DND-41 (cell line): Measurements from ENCODE around the gene PDXK.
A peak's percentile ranks its signal among the peaks of the same experiment; 100 is the strongest.

ENCODE experiments used
- ATAC-seq: fragments of 200-7000 bp; cut with Tn5 transposase; 3 replicates; pipeline ENCODE4 v1.9.1; 2021; ENCODE audit warnings: low read depth; ENCODE audit not compliant: insufficient read depth
- DNase-seq: peaks from one replicate; pipeline ENCODE4 v3.0.0-alpha.2; 2020
- H2AFZ ChIP-seq: 2 replicates; pipeline ENCODE4 v1.6.0; 2012; ENCODE audit warnings: low read depth, low read length
- H3K27ac ChIP-seq: 2 replicates; pipeline ENCODE4 v1.5.1; 2012; ENCODE audit warnings: low read length, inconsistent platforms
- H3K27me3 ChIP-seq: fragments of 200-600 bp; sonication (generic); 2 replicates; pipeline ENCODE4 v1.6.0; 2012; ENCODE audit warnings: low read length, mild to moderate bottlenecking, inconsistent platforms; ENCODE audit not compliant: insufficient read depth, poor library complexity
- H3K36me3 ChIP-seq: 2 replicates; pipeline ENCODE4 v1.5.1; 2012; ENCODE audit warnings: low read length, inconsistent platforms; ENCODE audit not compliant: insufficient read depth
- H3K4me1 ChIP-seq: 2 replicates; pipeline ENCODE4 v1.5.1; 2012; ENCODE audit warnings: mild to moderate bottlenecking, low read length; ENCODE audit not compliant: insufficient read depth
- H3K4me2 ChIP-seq: 2 replicates; pipeline ENCODE4 v1.6.0; 2012; ENCODE audit warnings: mild to moderate bottlenecking, moderate library complexity, low read length, inconsistent platforms; ENCODE audit not compliant: insufficient read depth
- H3K4me3 ChIP-seq, 2 experiments: fragments of 200-600 bp in 1 of 2; shearing (Covaris generic) in 1 of 2; 2 replicates each; pipeline ENCODE4 v1.5.1; 2012 to 2016; ENCODE audit warnings: inconsistent platforms in 2 of 2, low read length in 2 of 2, mild to moderate bottlenecking in 2 of 2, low read depth in 1 of 2, moderate library complexity in 1 of 2
- H3K79me2 ChIP-seq: 2 replicates; pipeline ENCODE4 v1.6.0; 2012; ENCODE audit warnings: low read length, inconsistent platforms; ENCODE audit not compliant: insufficient read depth
- H3K9ac ChIP-seq: 2 replicates; pipeline ENCODE4 v1.6.0; 2012; ENCODE audit warnings: low read depth, mild to moderate bottlenecking, inconsistent platforms, low read length, moderate library complexity
- H3K9me3 ChIP-seq: 2 replicates; pipeline ENCODE4 v1.5.1; 2012; ENCODE audit warnings: low read length, moderate library complexity, mild to moderate bottlenecking, inconsistent platforms; ENCODE audit not compliant: insufficient read depth, severe bottlenecking
- H4K20me1 ChIP-seq: 2 replicates; pipeline ENCODE4 v1.6.0; 2012; ENCODE audit warnings: low read length; ENCODE audit not compliant: insufficient read depth
- CTCF ChIP-seq: IDR thresholded peaks from 2 replicates; pipeline ENCODE4 v1.5.1; 2012; ENCODE audit warnings: borderline replicate concordance, low read length, moderate library complexity, mild to moderate bottlenecking; ENCODE audit not compliant: poor library complexity, severe bottlenecking; ENCODE audit errors: extremely low read depth
- EZH2 ChIP-seq: IDR thresholded peaks from 3 replicates; pipeline ENCODE4 v1.6.1; 2012; ENCODE audit warnings: borderline replicate concordance, low read depth, mild to moderate bottlenecking, moderate library complexity, low read length, inconsistent platforms; ENCODE audit not compliant: severe bottlenecking

PDXK gene

GRCh38 chr21:43810505-43811261 is 91.8 kb downstream of the PDXK start:
- DNase-seq (peak; percentile 81), ATAC-seq (peak; percentile 85)
- peaks cover 22% of the 10 kb centered on the region for H4K20me1 ChIP-seq
- no peak overlapping the region for H3K4me3 ChIP-seq
- TF ChIP-seq CTCF (peak; percentile 95), EZH2 (no peak)
- no peaks in the 10 kb centered on the region for H3K79me2 ChIP-seq
- H3K9ac ChIP-seq = no peak overlapping the region
- no peaks in the 10 kb centered on the region for H3K9me3 ChIP-seq
- H3K36me3 ChIP-seq = peaks cover 6% of the 10 kb centered on the region
- no peak overlapping the region for H3K27ac ChIP-seq
- H3K27me3 ChIP-seq = no peaks in the 10 kb centered on the region
- no peak overlapping the region for H2AFZ ChIP-seq
- H3K4me2 ChIP-seq = no peak overlapping the region
- no peaks in the 10 kb centered on the region for H3K4me1 ChIP-seq

- H3K4me2 ChIP-seq = no peak overlapping the region
- H3K79me2 ChIP-seq = no peaks in the 10 kb centered on the region
- no peak for ATAC-seq
- no peak for DNase-seq
- TF ChIP-seq CTCF (no peak), EZH2 (no peak)
- H2AFZ ChIP-seq = no peak overlapping the region
- peaks cover 17% of the 10 kb centered on the region for H4K20me1 ChIP-seq
- H3K36me3 ChIP-seq = no peaks in the 10 kb centered on the region
- no peaks in the 10 kb centered on the region for H3K9me3 ChIP-seq
- no peaks in the 10 kb centered on the region for H3K4me1 ChIP-seq
- H3K4me3 ChIP-seq = no peak overlapping the region
- H3K27ac ChIP-seq = no peak overlapping the region
- H3K9ac ChIP-seq = no peak overlapping the region
- H3K27me3 ChIP-seq = no peaks in the 10 kb centered on the region
These were observed 92.6 kb downstream of the PDXK start for GRCh38 chr21:43811262-43812105.
